IMR-90 (cell line): Measurements from ENCODE around the gene ADAM30. TPM values are rescaled to one million over a fixed set of nuclear protein-coding genes. Genes with fewer than 3 reads are reported as not detected.

Experiments used
- ATAC-seq: fragments of 200-7000 bp; cut with Tn5 transposase; 2 replicates; pipeline ENCODE4 v1.9.1; 2020; ENCODE audit warnings: low read depth, mild to moderate bottlenecking, moderate library complexity
- BruUV-seq: library from RNA; stranded (reverse); fragments of 400-500 nt; replicated peaks from 2 replicates; lab custom pipeline; 2021; lab: Mats Ljungman, UMichigan
- CTCF ChIA-PET: fragments of 300-600 bp; formaldehyde crosslinking; extraction: SDS; loops from one replicate; lab custom pipeline; 2021; ENCODE audit warnings: antibody characterized with exemption; lab: Yijun Ruan, JAX
- POLR2A ChIA-PET: fragments of 300-600 bp; sonication (Branson Sonifier 250); formaldehyde crosslinking; loops from one replicate; lab custom pipeline; 2022; ENCODE audit warnings: antibody characterized with exemption; ENCODE audit not compliant: unreplicated experiment; lab: Charles Lee
- DNase-seq: peaks from one replicate; pipeline ENCODE4 v3.0.0; 2013
- H2AFZ ChIP-seq: replicated peaks from 2 replicates; pipeline ENCODE3; 2013; ENCODE audit warnings: low read length, mild to moderate bottlenecking; ENCODE audit not compliant: poor library complexity
- H2AK5ac ChIP-seq: 2 replicates; pipeline ENCODE4 v1.6.1; 2013; ENCODE audit warnings: low read depth, low read length, inconsistent platforms
- H2AK9ac ChIP-seq: replicated peaks from 2 replicates; pipeline ENCODE3; 2013; ENCODE audit warnings: mild to moderate bottlenecking, low read depth, low read length, moderate library complexity; ENCODE audit not compliant: poor library complexity
- H2BK120ac ChIP-seq: 2 replicates; pipeline ENCODE4 v1.6.1; 2013; ENCODE audit warnings: low read depth, low read length, inconsistent platforms
- H2BK15ac ChIP-seq: 3 replicates; pipeline ENCODE4 v1.6.1; 2013; ENCODE audit warnings: low read depth, low read length, inconsistent platforms
- H2BK20ac ChIP-seq: 2 replicates; pipeline ENCODE4 v1.6.1; 2013; ENCODE audit warnings: low read depth, mild to moderate bottlenecking, inconsistent platforms, low read length, moderate library complexity
- H2BK5ac ChIP-seq: 2 replicates; pipeline ENCODE4 v1.6.1; 2013; ENCODE audit warnings: mild to moderate bottlenecking, low read depth, low read length, inconsistent platforms; ENCODE audit not compliant: poor library complexity, severe bottlenecking
- H3K14ac ChIP-seq: replicated peaks from 2 replicates; pipeline ENCODE4 v1.6.1; 2013; ENCODE audit warnings: low read depth, low read length, inconsistent platforms
- H3K18ac ChIP-seq: 2 replicates; pipeline ENCODE4 v1.6.1; 2013; ENCODE audit warnings: low read depth, low read length, control low read depth
- H3K23ac ChIP-seq: 2 replicates; pipeline ENCODE4 v1.6.1; 2013; ENCODE audit warnings: low read depth, low read length, inconsistent platforms
- H3K27ac ChIP-seq: 2 replicates; pipeline ENCODE4 v1.5.1; 2013; ENCODE audit warnings: mild to moderate bottlenecking, control low read depth, low read length; ENCODE audit not compliant: insufficient read depth
- H3K27me3 ChIP-seq: 2 replicates; pipeline ENCODE4 v1.6.1; 2013; ENCODE audit warnings: low read length; ENCODE audit not compliant: control insufficient read depth, insufficient read depth
- H3K36me3 ChIP-seq: 2 replicates; pipeline ENCODE4 v1.6.1; 2013; ENCODE audit warnings: low read length, mixed read lengths; ENCODE audit not compliant: control insufficient read depth, insufficient read depth
- H3K4ac ChIP-seq: 2 replicates; pipeline ENCODE4 v1.6.1; 2013; ENCODE audit warnings: low read depth, low read length, inconsistent platforms
- H3K4me1 ChIP-seq: 2 replicates; pipeline ENCODE4 v1.6.1; 2013; ENCODE audit warnings: low read length, mixed read lengths; ENCODE audit not compliant: control insufficient read depth, insufficient read depth
- H3K4me2 ChIP-seq: 2 replicates; pipeline ENCODE4 v1.6.1; 2013; ENCODE audit warnings: low read depth, mild to moderate bottlenecking, control low read depth, low read length, moderate library complexity
- H3K4me3 ChIP-seq: 2 replicates; pipeline ENCODE4 v1.5.1; 2013; ENCODE audit warnings: low read depth, mild to moderate bottlenecking, control low read depth, low read length, moderate library complexity; ENCODE audit not compliant: insufficient read depth
- H3K56ac ChIP-seq: 2 replicates; pipeline ENCODE4 v1.6.1; 2013; ENCODE audit warnings: low read length, inconsistent platforms; ENCODE audit not compliant: insufficient read depth; ENCODE audit errors: extremely low read depth
- H3K79me1 ChIP-seq, 2 experiments: 2 replicates each; pipeline ENCODE4 v1.6.1; 2013; ENCODE audit warnings: low read length in 2 of 2, inconsistent platforms in 1 of 2, low read depth in 1 of 2
- H3K9ac ChIP-seq: 2 replicates; pipeline ENCODE4 v1.6.1; 2013; ENCODE audit warnings: low read depth, low read length, control low read depth
- H3K9me1 ChIP-seq: 2 replicates; pipeline ENCODE4 v1.6.1; 2013; ENCODE audit warnings: low read length, inconsistent platforms; ENCODE audit not compliant: insufficient read depth
- H3K9me3 ChIP-seq: 2 replicates; pipeline ENCODE4 v1.6.1; 2013; ENCODE audit warnings: low read length; ENCODE audit not compliant: control insufficient read depth, insufficient read depth
- H4K20me1 ChIP-seq: 2 replicates; pipeline ENCODE4 v1.6.1; 2013; ENCODE audit warnings: low read length, inconsistent platforms; ENCODE audit not compliant: insufficient read depth
- H4K5ac ChIP-seq: 2 replicates; pipeline ENCODE4 v1.6.1; 2013; ENCODE audit warnings: mild to moderate bottlenecking, low read depth, low read length, control low read depth
- H4K8ac ChIP-seq, 2 experiments: 2 replicates each; pipeline ENCODE4 v1.6.1; 2013; ENCODE audit warnings: low read depth in 2 of 2, low read length in 2 of 2, control low read depth in 1 of 2, inconsistent platforms in 1 of 2
- H4K91ac ChIP-seq: 2 replicates; pipeline ENCODE4 v1.6.1; 2013; ENCODE audit warnings: low read depth, low read length, inconsistent platforms; ENCODE audit not compliant: insufficient read depth
- BHLHE40 ChIP-seq: fragments of 150-350 bp; IDR thresholded peaks from 2 replicates; pipeline ENCODE4 v1.6.1; 2016; ENCODE audit warnings: mild to moderate bottlenecking, low read depth, low read length
- CEBPB ChIP-seq: IDR thresholded peaks from 2 replicates; pipeline ENCODE4 v1.6.1; 2012; ENCODE audit warnings: low read depth, low read length, improper control_type of control experiment
- CHD1 ChIP-seq: IDR thresholded peaks from 2 replicates; pipeline ENCODE4 v1.6.1; 2012; ENCODE audit warnings: low read depth, low read length, improper control_type of control experiment
- FOS ChIP-seq: fragments of 150-350 bp; IDR thresholded peaks from 2 replicates; pipeline ENCODE4 v1.6.1; 2016; ENCODE audit warnings: low read depth, low read length
- MAFK ChIP-seq: IDR thresholded peaks from 2 replicates; pipeline ENCODE4 v1.6.1; 2012; ENCODE audit warnings: low read depth, low read length, improper control_type of control experiment
- MAZ ChIP-seq: IDR thresholded peaks from 2 replicates; pipeline ENCODE4 v1.6.1; 2012; ENCODE audit warnings: low read depth, mild to moderate bottlenecking, low read length, improper control_type of control experiment, moderate library complexity, borderline replicate concordance
- MXI1 ChIP-seq: IDR thresholded peaks from 2 replicates; pipeline ENCODE4 v1.6.1; 2012; ENCODE audit warnings: low read depth, mild to moderate bottlenecking, low read length, moderate library complexity, borderline replicate concordance
- NFE2L2 ChIP-seq: fragments of 150-350 bp; IDR thresholded peaks from 2 replicates; pipeline ENCODE4 v1.6.1; 2016; ENCODE audit warnings: low read depth, mild to moderate bottlenecking, low read length
- POLR2A ChIP-seq: IDR thresholded peaks from 2 replicates; pipeline ENCODE4 v1.6.1; 2012; ENCODE audit warnings: mild to moderate bottlenecking, low read depth, low read length
- RAD21 ChIP-seq: IDR thresholded peaks from 2 replicates; pipeline ENCODE4 v1.6.1; 2012; ENCODE audit warnings: low read length, improper control_type of control experiment
- RCOR1 ChIP-seq: IDR thresholded peaks from 2 replicates; pipeline ENCODE4 v1.6.1; 2012; ENCODE audit warnings: mild to moderate bottlenecking, low read length, improper control_type of control experiment; ENCODE audit not compliant: insufficient replicate concordance
- RFX5 ChIP-seq: IDR thresholded peaks from 2 replicates; pipeline ENCODE4 v1.8.0; 2012; ENCODE audit warnings: low read depth, mild to moderate bottlenecking, low read length, moderate library complexity
- SMC3 ChIP-seq: fragments of 150-350 bp; IDR thresholded peaks from 2 replicates; pipeline ENCODE4 v1.6.1; 2016; ENCODE audit warnings: low read depth, mild to moderate bottlenecking, antibody characterized with exemption, low read length, moderate library complexity
- WGBS, 2 experiments: methylation state at CpG; one replicate each; pipeline versions ENCODE4 v1.1.5 to v1.1.7; 2013; ENCODE audit warnings: missing lambda C conversion rate in 2 of 2; ENCODE audit not compliant: insufficient read length in 1 of 2; ENCODE audit errors: extremely low coverage in 2 of 2; 5-methylcytosine and 5-hydroxymethylcytosine counted together
- dilution Hi-C: fragments of 300-500 bp; cut with HindIII; formaldehyde crosslinking; loops from one replicate; pipeline ENCODE4 v1.14.3; 2018; ENCODE audit warnings: low sequenced_read_pairs; ENCODE audit not compliant: unreplicated experiment
- in situ Hi-C: fragments of 300-500 bp; cut with MboI; formaldehyde crosslinking; loops from 3 replicates; pipeline ENCODE4 v1.14.3; 2019; ENCODE audit warnings: low sequenced_read_pairs, inconsistent platforms, mixed read lengths
- intact Hi-C: fragments of 100-400 bp; cut with micrococcal nuclease; formaldehyde crosslinking; loops from 2 replicates; pipeline ENCODE4 v1.10.0; 2022
- polyA plus RNA-seq, 3 experiments: library from polyadenylated mRNA; depleted of rRNA; stranded (reverse); fragments of >200 nt; gene quantifications; 2 replicates each; pipeline ENCODE4 v1.2.3, GENCODE V29; 2012; ENCODE audit warnings: low replicate concordance in 1 of 3
- total RNA-seq: library from RNA; depleted of rRNA; stranded (reverse); fragments of >200 nt; gene quantifications from 2 replicates; pipeline ENCODE4 v1.2.3, GENCODE V29; 2012
- TF ChIP-seq, protein P1 (sequence below): fragments of 150-350 bp; IDR thresholded peaks from 2 replicates; pipeline ENCODE4 v1.6.1; 2016; ENCODE audit warnings: low read depth, mild to moderate bottlenecking, low read length, moderate library complexity, borderline replicate concordance
- TF ChIP-seq, protein P2 (sequence below): fragments of 150-350 bp; IDR thresholded peaks from 2 replicates; pipeline ENCODE4 v1.6.1; 2017; ENCODE audit warnings: mild to moderate bottlenecking, antibody characterized with exemption, low read length, low read depth
- TF ChIP-seq, protein P3 (sequence below): conservative IDR thresholded peaks from 2 replicates; pipeline ENCODE4 v1.5.1; 2012; ENCODE audit warnings: mild to moderate bottlenecking, low read depth, low read length, improper control_type of control experiment

The ADAM30 gene
- total and polyA plus RNA-seq, 2 of the 4 experiments (the other 2 are of a cell fraction): not detected

DNA sequence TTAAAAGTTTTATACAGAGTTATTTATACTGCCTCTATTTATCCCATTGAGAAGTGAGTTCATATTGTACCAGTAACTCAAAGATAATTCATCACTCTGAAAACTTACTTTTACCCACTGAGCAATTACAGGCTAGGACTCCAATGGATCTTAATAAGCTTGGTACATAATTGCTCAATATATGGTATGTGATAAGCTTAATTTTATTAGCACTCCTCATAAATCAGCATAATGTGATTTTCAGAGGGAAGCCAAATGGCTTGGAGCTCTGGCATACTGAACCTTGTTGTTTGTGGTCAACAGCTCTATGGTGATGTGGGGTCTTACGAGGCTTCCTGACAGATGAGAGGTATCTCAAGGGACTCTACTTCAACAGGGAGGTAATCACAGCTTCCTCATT is 26.3 kb downstream of the ADAM30 start:
- Histone ChIP-seq H3K79me1 (no peaks in the 10 kb centered on the region), H3K9me1 (peaks cover 3% of the 10 kb centered on the region; the same call in 1 of the 2 replicates), H3K4me2 (no peak overlapping the region), H4K5ac (no peak overlapping the region), H3K36me3 (no peaks in the 10 kb centered on the region), H3K14ac (no peak overlapping the region), H2AFZ (no peak overlapping the region), H2BK20ac (no peak overlapping the region), H4K8ac (no peak overlapping the region), H3K4ac (no peak overlapping the region), H2AK9ac (no peak overlapping the region), H3K4me3 (no peak overlapping the region), H4K20me1 (no peaks in the 10 kb centered on the region), H4K91ac (no peak overlapping the region), H2BK120ac (no peak overlapping the region), H3K18ac (no peak overlapping the region), H3K4me1 (peaks cover 18% of the 10 kb centered on the region; the same call in 1 of the 2 replicates), H3K27me3 (no peaks in the 10 kb centered on the region), H3K56ac (no peak overlapping the region), H3K9me3 (no peaks in the 10 kb centered on the region), H2BK15ac (0 out of 3 replicates have a peak overlapping the region, but pooled peaks have one; percentile 57), H2AK5ac (no peak overlapping the region), H3K27ac (no peak overlapping the region), H2BK5ac (no peak overlapping the region), H3K23ac (no peak overlapping the region), H3K9ac (no peak overlapping the region)
- ChIA-PET CTCF (interaction anchor here (0.8 to 1.8 kb wide), 6 partner anchors 13 to 95 kb away, joined by 3 to 7 read pairs (median 4); no protein-coding TSS in a partner anchor), POLR2A (no interaction called here)
- WGBS, 2 experiments: no CpG with 5 or more reads among the region's 1 CpG
- dilution Hi-C loops: no loop called here
- TF ChIP-seq MXI1: no peak
- no peak for TF ChIP-seq RAD21
- no peak for TF ChIP-seq RCOR1
- TF ChIP-seq, protein P1, sequence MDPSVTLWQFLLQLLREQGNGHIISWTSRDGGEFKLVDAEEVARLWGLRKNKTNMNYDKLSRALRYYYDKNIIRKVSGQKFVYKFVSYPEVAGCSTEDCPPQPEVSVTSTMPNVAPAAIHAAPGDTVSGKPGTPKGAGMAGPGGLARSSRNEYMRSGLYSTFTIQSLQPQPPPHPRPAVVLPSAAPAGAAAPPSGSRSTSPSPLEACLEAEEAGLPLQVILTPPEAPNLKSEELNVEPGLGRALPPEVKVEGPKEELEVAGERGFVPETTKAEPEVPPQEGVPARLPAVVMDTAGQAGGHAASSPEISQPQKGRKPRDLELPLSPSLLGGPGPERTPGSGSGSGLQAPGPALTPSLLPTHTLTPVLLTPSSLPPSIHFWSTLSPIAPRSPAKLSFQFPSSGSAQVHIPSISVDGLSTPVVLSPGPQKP: no peak
- TF ChIP-seq RFX5: no peak
- no peak for TF ChIP-seq MAFK
- TF ChIP-seq SMC3: no peak
- TF ChIP-seq CHD1: no peak
- no peak for TF ChIP-seq MAZ
- TF ChIP-seq POLR2A: no peak
- no peak for TF ChIP-seq NFE2L2
- no peak for TF ChIP-seq CEBPB
- TF ChIP-seq, protein P2, sequence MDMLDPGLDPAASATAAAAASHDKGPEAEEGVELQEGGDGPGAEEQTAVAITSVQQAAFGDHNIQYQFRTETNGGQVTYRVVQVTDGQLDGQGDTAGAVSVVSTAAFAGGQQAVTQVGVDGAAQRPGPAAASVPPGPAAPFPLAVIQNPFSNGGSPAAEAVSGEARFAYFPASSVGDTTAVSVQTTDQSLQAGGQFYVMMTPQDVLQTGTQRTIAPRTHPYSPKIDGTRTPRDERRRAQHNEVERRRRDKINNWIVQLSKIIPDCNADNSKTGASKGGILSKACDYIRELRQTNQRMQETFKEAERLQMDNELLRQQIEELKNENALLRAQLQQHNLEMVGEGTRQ: no peak
- TF ChIP-seq BHLHE40: no peak
- TF ChIP-seq, protein P3, sequence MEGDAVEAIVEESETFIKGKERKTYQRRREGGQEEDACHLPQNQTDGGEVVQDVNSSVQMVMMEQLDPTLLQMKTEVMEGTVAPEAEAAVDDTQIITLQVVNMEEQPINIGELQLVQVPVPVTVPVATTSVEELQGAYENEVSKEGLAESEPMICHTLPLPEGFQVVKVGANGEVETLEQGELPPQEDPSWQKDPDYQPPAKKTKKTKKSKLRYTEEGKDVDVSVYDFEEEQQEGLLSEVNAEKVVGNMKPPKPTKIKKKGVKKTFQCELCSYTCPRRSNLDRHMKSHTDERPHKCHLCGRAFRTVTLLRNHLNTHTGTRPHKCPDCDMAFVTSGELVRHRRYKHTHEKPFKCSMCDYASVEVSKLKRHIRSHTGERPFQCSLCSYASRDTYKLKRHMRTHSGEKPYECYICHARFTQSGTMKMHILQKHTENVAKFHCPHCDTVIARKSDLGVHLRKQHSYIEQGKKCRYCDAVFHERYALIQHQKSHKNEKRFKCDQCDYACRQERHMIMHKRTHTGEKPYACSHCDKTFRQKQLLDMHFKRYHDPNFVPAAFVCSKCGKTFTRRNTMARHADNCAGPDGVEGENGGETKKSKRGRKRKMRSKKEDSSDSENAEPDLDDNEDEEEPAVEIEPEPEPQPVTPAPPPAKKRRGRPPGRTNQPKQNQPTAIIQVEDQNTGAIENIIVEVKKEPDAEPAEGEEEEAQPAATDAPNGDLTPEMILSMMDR: no peak
- TF ChIP-seq FOS: no peak
- DNase-seq (no peak), ATAC-seq (no peak)
- BruUV-seq: no TSS peak
- in situ Hi-C loops: no loop called here
- intact Hi-C loops: loop anchor here (2.0 to 10.0 kb wide), 6 partner anchors 61 to 275 kb away; no protein-coding TSS in a partner anchor
